ENCODE results near the gene ITIH1. TPM values are rescaled to one million over a fixed set of nuclear protein-coding genes. Genes with fewer than 3 reads are reported as not detected.
"Not testable (repeated sequence)": the region's sequence is repeated elsewhere in the genome, so short reads cannot be mapped to it uniquely, and the experiment has no call there.

The ITIH1 gene, protein sequence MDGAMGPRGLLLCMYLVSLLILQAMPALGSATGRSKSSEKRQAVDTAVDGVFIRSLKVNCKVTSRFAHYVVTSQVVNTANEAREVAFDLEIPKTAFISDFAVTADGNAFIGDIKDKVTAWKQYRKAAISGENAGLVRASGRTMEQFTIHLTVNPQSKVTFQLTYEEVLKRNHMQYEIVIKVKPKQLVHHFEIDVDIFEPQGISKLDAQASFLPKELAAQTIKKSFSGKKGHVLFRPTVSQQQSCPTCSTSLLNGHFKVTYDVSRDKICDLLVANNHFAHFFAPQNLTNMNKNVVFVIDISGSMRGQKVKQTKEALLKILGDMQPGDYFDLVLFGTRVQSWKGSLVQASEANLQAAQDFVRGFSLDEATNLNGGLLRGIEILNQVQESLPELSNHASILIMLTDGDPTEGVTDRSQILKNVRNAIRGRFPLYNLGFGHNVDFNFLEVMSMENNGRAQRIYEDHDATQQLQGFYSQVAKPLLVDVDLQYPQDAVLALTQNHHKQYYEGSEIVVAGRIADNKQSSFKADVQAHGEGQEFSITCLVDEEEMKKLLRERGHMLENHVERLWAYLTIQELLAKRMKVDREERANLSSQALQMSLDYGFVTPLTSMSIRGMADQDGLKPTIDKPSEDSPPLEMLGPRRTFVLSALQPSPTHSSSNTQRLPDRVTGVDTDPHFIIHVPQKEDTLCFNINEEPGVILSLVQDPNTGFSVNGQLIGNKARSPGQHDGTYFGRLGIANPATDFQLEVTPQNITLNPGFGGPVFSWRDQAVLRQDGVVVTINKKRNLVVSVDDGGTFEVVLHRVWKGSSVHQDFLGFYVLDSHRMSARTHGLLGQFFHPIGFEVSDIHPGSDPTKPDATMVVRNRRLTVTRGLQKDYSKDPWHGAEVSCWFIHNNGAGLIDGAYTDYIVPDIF
- total RNA-seq = not detected

DNA sequence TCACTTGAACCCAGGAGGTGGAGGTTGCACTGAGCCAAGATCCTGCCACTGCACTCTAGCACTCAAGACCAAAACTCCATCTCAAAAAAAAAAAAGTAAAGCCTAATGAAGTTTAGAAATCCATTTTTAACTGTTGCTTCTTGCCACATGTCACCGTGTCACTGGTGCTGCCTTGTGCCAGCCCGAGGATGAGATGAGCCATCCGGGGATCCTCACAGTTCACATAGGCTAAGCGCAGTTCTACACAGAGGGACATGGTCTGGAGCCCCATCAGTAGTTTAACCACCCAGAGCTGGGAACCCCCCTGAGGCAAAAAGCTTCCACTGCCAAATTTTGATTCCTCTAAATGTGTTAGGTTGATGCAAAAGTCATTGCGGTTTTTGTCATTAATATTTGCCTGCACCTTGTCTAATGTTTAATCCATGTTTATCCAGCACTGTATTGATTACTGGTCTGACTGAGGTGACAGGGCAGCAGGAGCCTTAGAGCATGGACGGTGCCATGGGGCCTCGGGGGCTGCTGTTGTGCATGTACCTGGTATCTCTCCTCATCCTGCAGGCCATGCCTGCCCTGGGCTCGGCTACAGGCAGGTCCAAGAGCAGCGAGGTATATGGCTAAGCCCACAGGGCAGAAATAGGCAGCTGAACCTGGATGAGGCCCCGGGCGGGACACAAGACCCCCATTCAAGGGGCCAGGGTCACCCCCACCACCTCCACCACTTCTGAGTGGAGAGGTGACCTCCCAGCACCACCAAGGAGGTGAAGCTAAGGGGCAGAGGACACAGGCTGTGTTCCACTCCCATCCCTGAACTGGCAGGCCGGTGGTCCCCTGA, at the start of gene ITIH1:
TSS of gene ITIH1 (plus strand) at position 473 of the 832 bp plus-strand sequence. CDS start at position 490, 17 bp downstream.
- DNase-seq (no peak), ATAC-seq (ENCODE audit: low read depth) (no peak)
- no peaks in the 10 kb centered on the region for H3K36me3 Mint-ChIP-seq
- H3K27ac Mint-ChIP-seq = no peak within 1 kb of the TSS
- H3K4me1 Mint-ChIP-seq = peaks cover 6% of the 10 kb centered on the region
- POLR2A ChIA-PET = no interaction called here
- H3K9me3 Mint-ChIP-seq = no peaks in the 10 kb centered on the region
- no peak within 1 kb of the TSS for H3K4me3 Mint-ChIP-seq
- peaks cover 13% of the 10 kb centered on the region for H3K27me3 Mint-ChIP-seq

DNA sequence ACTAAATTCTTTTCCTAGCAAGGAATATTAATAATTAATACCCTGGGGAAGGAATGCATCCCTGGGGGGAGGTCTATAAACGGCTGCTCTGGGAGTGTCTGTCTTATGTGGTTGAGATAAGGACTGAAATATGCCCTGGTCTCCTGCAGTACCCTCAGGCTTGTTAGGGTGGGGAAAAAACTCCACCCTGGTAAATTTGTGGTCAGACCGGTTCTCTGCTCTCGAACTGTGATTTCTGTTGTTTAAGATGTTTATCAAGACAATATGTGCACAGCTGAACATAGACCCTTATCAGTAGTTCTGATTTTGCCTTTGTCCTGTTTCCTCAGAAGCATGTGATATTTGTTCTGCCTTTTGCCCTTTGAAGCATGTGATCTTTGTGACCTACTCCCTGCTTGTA, 48.6 kb upstream of the ITIH1 start:
- POLR2A ChIA-PET = not testable (repeated sequence)

DNA sequence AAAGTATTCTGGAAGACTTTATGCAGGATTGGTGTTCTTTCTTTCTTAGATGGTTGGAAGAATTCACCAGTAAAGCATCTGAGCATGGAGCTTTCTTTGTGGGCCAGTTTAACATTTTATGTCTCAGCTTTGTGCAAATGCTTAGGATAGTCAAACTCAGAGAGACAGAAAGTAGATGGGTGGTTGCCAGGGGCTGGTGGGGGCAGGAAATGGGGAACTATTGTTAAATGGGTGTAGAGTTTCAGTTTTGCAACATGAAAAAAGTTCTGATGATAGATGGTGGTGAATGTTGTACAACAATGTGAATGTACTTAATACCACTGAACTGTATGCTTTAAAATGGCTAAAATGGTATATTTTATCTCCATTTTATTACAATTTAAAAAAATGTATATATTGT, 46.7 kb upstream of the ITIH1 start:
- Mint-ChIP-seq H3K27me3 (no peaks in the 10 kb centered on the region), H3K4me1 (peaks cover 6% of the 10 kb centered on the region), H3K27ac (peak overlapping the region; percentile 53), H3K36me3 (peaks cover 71% of the 10 kb centered on the region), H3K9me3 (peaks cover 25% of the 10 kb centered on the region), H3K4me3 (peak overlapping the region; percentile 2)
- DNase-seq (no peak), ATAC-seq (ENCODE audit: low read depth) (peak; percentile 65)
- POLR2A ChIA-PET = no interaction called here

More for the DNA sequence above, 48.6 kb upstream of the ITIH1 start:
- not testable (repeated sequence) for ATAC-seq (ENCODE audit: low read depth); H3K27me3 Mint-ChIP-seq; DNase-seq; H3K4me1 Mint-ChIP-seq; H3K27ac Mint-ChIP-seq; H3K4me3 Mint-ChIP-seq
- H3K36me3 Mint-ChIP-seq = peaks cover 59% of the 10 kb centered on the region
- H3K9me3 Mint-ChIP-seq = peaks cover 25% of the 10 kb centered on the region

DNA sequence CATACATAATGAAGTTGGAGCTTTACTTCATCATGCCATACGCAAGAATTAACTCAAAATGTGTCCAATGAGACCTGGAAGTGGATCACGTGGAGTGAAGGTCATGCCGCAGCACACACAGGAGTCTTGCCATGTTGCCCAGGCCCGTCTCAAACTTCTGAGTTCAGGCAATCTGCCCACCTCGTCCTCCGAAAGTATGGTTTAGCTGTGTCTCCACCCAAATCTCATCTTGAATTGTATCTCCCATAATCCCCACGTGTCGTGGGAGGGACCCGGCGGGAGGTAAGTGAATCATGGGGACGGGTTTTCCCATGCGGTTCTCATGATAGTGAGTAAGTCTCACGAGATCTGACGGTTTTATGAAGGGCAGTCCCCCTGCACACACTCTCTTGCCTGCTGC, 45.8 kb upstream of the ITIH1 start:
- Mint-ChIP-seq H3K4me1 (peaks cover 6% of the 10 kb centered on the region), H3K36me3 (peaks cover 74% of the 10 kb centered on the region), H3K27ac (no peak overlapping the region)

DNA sequence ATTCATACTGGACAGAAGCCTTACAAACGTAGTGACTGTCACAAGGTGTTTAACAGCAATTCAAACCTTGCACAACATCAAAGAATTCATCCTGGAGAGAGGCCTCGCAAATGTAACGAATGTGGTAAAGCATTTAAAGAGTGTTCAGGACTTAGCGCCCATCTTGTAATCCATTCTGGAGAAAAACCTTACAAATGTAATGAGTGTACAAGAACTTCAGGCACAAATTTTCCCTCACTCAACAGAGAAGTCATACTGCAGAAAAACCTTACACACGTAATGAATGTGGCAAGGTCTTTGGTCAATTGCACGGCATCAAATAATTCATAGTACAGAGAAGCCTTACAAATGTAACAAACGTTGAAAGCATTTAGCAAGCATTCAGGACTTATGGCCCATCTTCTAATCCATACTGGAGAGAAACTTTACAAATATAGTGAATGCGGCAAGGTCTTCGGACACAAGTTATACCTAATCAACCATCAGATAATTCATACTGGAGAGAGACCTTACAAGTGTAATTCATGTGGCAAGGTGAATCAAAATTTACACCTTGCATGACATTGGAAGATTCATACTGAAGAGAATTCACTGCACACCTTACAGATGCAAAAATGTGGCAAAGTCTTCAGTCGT, 44.0 kb upstream of the ITIH1 start:
- H3K36me3 Mint-ChIP-seq = peaks cover 69% of the 10 kb centered on the region
- no peak for ATAC-seq (ENCODE audit: low read depth)
- H3K27me3 Mint-ChIP-seq = no peaks in the 10 kb centered on the region
- H3K27ac Mint-ChIP-seq = no peak overlapping the region
- no peak overlapping the region for H3K4me3 Mint-ChIP-seq
- H3K4me1 Mint-ChIP-seq = peaks cover 6% of the 10 kb centered on the region
- POLR2A ChIA-PET = no interaction called here
- DNase-seq = no peak
- H3K9me3 Mint-ChIP-seq = peaks cover 24% of the 10 kb centered on the region

More for the DNA sequence above, 45.8 kb upstream of the ITIH1 start:
- POLR2A ChIA-PET = no interaction called here
- H3K27me3 Mint-ChIP-seq = no peaks in the 10 kb centered on the region
- H3K4me3 Mint-ChIP-seq = no peak overlapping the region
- peaks cover 25% of the 10 kb centered on the region for H3K9me3 Mint-ChIP-seq
- ATAC-seq (ENCODE audit: low read depth) (no peak), DNase-seq (no peak)

DNA sequence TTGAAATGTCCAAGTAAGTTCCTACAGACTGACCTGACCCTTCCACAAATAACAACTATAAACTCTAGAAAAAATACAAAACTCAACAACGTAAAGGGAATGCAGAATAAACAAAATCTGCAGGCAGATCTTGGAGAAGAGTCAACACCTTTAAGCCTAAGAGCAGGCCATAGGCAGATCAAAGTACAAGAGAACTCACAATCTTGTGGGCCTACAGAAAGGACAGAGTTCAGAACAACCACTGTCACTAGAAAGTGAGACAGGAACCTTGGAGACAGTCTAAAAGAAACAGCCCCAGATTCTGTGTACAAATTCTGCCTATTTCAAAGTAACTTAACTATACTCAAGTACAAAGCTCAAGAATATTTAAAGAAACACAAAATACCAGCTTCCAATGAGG, 37.7 kb upstream of the ITIH1 start:
- Mint-ChIP-seq H3K4me3 (no peak overlapping the region), H3K36me3 (peaks cover 17% of the 10 kb centered on the region), H3K9me3 (no peaks in the 10 kb centered on the region), H3K27me3 (no peaks in the 10 kb centered on the region), H3K27ac (no peak overlapping the region), H3K4me1 (no peaks in the 10 kb centered on the region)
- ATAC-seq (ENCODE audit: low read depth) (no peak), DNase-seq (no peak)
- POLR2A ChIA-PET = no interaction called here

DNA sequence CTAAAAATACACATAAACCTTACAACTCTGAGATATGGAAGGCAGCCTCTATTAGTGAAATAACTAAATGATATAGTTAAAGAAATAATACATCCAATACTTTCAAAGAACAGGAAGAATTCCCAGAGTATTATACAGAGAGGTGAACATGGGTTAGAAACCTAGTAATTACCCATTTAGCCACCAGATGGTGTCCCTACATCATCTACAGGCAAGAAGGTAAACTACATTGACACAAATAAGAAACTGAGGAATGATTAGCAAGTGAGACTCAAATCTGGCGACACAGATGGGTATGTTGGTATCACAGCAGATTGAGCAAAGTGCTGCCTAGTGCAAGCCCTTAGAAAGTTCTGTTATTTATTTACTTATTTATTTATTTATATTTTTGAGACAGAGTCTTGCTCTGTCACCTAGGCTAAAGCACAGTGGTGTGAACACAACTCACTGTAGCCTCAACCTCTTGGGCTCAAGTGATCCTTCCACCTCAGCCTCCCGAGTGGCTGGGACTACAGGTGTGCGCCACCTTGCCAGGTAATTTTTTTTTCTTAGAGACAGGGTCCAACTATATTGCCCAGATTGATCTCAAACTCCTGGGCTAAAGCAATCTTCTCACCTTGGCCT, 34.9 kb upstream of the ITIH1 start:
- DNase-seq (no peak), ATAC-seq (ENCODE audit: low read depth) (peak; percentile 39)
- POLR2A ChIA-PET = no interaction called here
- Mint-ChIP-seq H3K36me3 (peaks cover 13% of the 10 kb centered on the region), H3K27ac (no peak overlapping the region), H3K27me3 (no peaks in the 10 kb centered on the region), H3K9me3 (no peaks in the 10 kb centered on the region), H3K4me3 (no peak overlapping the region), H3K4me1 (no peaks in the 10 kb centered on the region)

DNA sequence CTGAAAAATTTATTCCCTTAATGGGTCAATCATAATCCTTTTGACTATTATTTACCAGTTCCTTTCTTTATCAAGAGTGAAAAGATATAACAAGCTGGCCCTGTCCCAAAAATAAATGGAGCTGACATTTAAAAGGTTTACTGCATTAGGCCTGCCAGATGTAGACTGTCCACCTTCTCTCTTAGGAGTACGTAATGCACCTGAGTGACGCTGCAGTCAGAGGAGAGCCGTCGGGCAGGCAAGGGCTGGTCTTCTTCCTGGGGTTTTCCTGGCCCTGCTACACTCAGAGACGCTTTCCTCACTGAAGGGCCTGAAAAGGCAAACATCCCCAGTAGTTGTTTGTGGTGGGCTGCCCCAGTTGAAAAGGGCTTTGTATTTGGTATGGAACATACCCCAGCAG, 34.2 kb upstream of the ITIH1 start:
- H3K27ac Mint-ChIP-seq = no peak overlapping the region
- ATAC-seq (ENCODE audit: low read depth) (no peak), DNase-seq (no peak)
- H3K4me3 Mint-ChIP-seq = no peak overlapping the region
- no peaks in the 10 kb centered on the region for H3K9me3 Mint-ChIP-seq
- peaks cover 14% of the 10 kb centered on the region for H3K36me3 Mint-ChIP-seq
- no peaks in the 10 kb centered on the region for H3K4me1 Mint-ChIP-seq
- no peaks in the 10 kb centered on the region for H3K27me3 Mint-ChIP-seq
- POLR2A ChIA-PET = no interaction called here

DNA sequence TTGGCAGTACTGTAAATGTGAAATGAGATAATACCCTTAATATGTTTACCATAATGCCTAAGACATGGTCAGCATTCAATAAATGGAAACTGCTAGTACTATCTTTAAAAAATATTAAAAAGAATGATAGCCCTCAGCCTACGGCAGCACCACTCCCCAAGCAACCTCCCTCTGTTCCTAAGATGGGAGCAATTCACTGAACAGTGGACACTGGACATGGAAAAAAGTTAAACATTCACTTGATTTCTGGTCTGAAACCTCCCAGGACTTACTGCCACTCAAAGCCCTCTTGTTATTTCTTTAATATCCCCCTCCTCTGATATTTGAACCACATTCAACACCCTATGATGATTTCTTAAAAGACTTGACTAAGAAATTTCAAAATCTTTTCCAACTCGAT, 33.7 kb upstream of the ITIH1 start:
- Mint-ChIP-seq H3K27ac (no peak overlapping the region), H3K9me3 (no peaks in the 10 kb centered on the region), H3K4me3 (no peak overlapping the region), H3K4me1 (no peaks in the 10 kb centered on the region), H3K27me3 (no peaks in the 10 kb centered on the region), H3K36me3 (peaks cover 18% of the 10 kb centered on the region)
- POLR2A ChIA-PET = no interaction called here
- ATAC-seq (ENCODE audit: low read depth) (no peak), DNase-seq (no peak)

DNA sequence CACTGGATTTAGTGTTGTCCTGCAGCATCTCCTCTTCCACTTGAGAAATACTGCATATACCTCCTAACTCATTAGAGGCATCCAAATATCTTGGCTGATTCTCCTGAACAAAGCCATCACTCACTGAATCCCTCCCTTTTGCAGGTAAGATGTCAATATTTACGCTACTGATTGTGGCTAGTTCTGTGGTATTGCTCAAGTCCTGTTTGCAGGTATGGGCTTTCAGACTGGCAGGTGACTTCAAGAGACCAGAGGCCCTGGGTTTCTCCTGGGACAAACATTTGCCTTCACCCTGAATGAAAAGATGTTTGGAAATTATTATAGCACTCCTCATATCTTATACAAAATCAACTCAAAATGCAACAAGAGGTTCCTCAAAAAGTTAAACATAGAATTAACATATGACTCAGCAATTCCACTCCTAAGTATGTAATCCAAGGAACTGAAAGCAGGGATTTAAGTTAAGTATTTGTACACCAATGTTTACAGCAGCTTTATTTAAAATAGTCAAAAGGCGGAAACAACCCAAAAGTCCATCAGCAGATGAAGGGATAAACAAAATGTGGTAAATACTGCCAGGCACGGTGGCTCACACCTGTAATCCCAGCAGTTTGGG, 25.2 kb upstream of the ITIH1 start:
- Mint-ChIP-seq H3K4me3 (no peak overlapping the region), H3K4me1 (no peaks in the 10 kb centered on the region), H3K36me3 (peaks cover 12% of the 10 kb centered on the region), H3K27ac (no peak overlapping the region), H3K27me3 (no peaks in the 10 kb centered on the region), H3K9me3 (no peaks in the 10 kb centered on the region)
- no peak for ATAC-seq (ENCODE audit: low read depth)
- POLR2A ChIA-PET = no interaction called here
- no peak for DNase-seq

DNA sequence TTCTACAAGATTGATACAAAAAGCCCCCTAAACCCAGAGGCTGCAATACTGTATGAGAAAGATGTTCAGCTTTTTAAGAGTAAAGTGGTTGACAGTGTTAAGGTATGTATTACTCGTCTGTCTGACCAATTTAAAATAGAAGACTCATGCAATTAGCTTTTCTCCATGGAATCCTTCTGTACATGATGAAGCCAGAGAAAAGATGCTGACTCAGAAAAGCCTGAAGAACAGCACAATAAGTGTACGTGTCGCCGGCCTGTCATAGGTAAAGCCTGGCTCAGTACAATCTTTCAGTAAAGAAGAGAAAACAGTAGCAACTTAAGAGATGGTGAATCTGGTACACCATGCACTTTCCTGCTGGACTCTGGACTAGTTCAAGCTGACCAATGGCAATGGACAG, 23.0 kb upstream of the ITIH1 start:
- Mint-ChIP-seq H3K4me1 (no peaks in the 10 kb centered on the region), H3K36me3 (peaks cover 11% of the 10 kb centered on the region), H3K9me3 (no peaks in the 10 kb centered on the region), H3K27me3 (no peaks in the 10 kb centered on the region), H3K27ac (no peak overlapping the region), H3K4me3 (no peak overlapping the region)
- no peak for DNase-seq
- POLR2A ChIA-PET = no interaction called here
- ATAC-seq (ENCODE audit: low read depth) = no peak

DNA sequence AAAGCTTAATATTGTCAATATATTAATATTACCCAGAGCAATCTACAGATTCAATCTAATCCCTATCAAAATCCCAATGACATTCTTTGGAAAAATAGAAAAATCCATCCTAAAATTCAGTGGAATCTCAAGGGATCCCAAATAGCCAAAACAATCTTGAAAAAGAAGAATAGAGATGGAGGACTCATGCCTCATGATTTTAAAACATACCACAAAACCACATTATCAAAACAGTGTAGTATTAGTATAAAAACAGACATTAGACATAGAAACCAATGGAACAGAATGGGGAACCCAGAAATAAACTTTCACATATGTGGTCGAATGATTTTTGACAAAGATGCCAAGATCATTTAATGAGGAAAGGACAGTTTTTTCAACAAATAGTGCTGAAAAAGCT, 21.3 kb upstream of the ITIH1 start:
- H3K9me3 Mint-ChIP-seq = no peaks in the 10 kb centered on the region
- POLR2A ChIA-PET = no interaction called here
- ATAC-seq (ENCODE audit: low read depth) (no peak), DNase-seq (no peak)
- no peaks in the 10 kb centered on the region for H3K27me3 Mint-ChIP-seq
- peaks cover 19% of the 10 kb centered on the region for H3K36me3 Mint-ChIP-seq
- H3K27ac Mint-ChIP-seq = no peak overlapping the region
- H3K4me1 Mint-ChIP-seq = no peaks in the 10 kb centered on the region
- no peak overlapping the region for H3K4me3 Mint-ChIP-seq
